Right lobe of liver (tissue), 4 donors: ENCODE results near the gene TMEM129.

ENCODE experiments used
- CTCF ChIP-seq, 4 donors: fragments of 200-600 bp in 3 of 4; fragments of 450-650 bp in 1 of 4; IDR thresholded peaks; one replicate each; pipeline versions ENCODE4 v1.5.1 to v1.8.0; 2016 to 2022; ENCODE audit warnings: antibody characterized with exemption in 4 of 4, mild to moderate bottlenecking in 2 of 4
- POLR2A ChIP-seq: fragments of 450-650 bp; IDR thresholded peaks from one replicate; pipeline ENCODE4 v1.6.1; 2017; ENCODE audit warnings: antibody characterized with exemption, mild to moderate bottlenecking
- donor health status: DM: no; HTN: no; CAD: no.
- donor health status: DM: no; HTN: no; CAD: no.
- donor health status: DM: no; HTN: yes; CAD: no.

DNA sequence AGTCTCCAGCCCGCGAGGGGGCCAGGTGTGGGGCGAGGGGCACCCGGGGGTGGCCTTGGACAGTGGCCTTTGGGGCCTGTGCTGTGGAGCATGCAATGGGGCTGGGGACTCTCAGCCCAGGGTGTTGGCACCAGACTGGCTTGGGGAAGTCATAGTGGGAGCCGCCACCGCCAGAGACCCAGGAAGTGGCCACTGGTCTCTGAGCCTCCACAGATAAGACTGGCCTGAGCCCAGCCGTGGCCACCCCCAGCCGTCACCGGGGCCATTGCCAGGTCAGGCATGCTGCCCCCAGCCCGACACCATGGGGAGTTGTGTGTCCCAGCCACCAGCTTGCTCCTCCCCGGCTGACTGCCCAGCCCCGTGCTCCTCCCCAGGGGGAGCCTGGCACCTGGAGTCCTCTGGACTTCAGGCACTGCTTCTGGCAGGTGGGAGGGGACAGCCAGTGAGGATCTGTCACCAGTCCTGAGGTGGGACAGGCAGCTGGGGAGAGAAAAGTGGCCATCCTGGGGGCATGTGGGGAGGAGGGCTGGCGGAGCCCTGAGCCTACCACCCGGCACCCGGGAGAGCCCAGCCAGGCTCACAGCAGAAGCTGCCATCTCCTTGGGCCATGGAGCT lies 32.7 kb upstream of the TMEM129 start:
- TF ChIP-seq POLR2A (no peak), CTCF (IDR thresholded peaks at IDR 0.05) (no peak)
